HUES6 (cell line): Measurements from ENCODE around the gene BCL2L13.

Source experiments
- H3K27ac ChIP-seq: 2 replicates; pipeline ENCODE4 v1.7.0; 2013; ENCODE audit warnings: low read depth, mild to moderate bottlenecking, low read length, inconsistent platforms
- H3K27me3 ChIP-seq: 2 replicates; pipeline ENCODE4 v1.6.1; 2013; ENCODE audit warnings: low read length; ENCODE audit not compliant: control insufficient read depth, insufficient read depth
- H3K36me3 ChIP-seq: 2 replicates; pipeline ENCODE4 v1.6.1; 2013; ENCODE audit warnings: low read length; ENCODE audit not compliant: control insufficient read depth, insufficient read depth
- H3K4me1 ChIP-seq: 2 replicates; pipeline ENCODE4 v1.6.1; 2013; ENCODE audit warnings: low read length; ENCODE audit not compliant: control insufficient read depth, insufficient read depth
- H3K4me3 ChIP-seq: 2 replicates; pipeline ENCODE4 v1.5.1; 2013; ENCODE audit warnings: low read depth, low read length
- H3K9ac ChIP-seq: one replicate; pipeline ENCODE4 v1.6.1; 2013; ENCODE audit warnings: mild to moderate bottlenecking, low read length
- H3K9me3 ChIP-seq: 2 replicates; pipeline ENCODE4 v1.6.1; 2013; ENCODE audit warnings: low read depth, low read length; ENCODE audit not compliant: control insufficient read depth, insufficient read depth

Gene BCL2L13

DNA sequence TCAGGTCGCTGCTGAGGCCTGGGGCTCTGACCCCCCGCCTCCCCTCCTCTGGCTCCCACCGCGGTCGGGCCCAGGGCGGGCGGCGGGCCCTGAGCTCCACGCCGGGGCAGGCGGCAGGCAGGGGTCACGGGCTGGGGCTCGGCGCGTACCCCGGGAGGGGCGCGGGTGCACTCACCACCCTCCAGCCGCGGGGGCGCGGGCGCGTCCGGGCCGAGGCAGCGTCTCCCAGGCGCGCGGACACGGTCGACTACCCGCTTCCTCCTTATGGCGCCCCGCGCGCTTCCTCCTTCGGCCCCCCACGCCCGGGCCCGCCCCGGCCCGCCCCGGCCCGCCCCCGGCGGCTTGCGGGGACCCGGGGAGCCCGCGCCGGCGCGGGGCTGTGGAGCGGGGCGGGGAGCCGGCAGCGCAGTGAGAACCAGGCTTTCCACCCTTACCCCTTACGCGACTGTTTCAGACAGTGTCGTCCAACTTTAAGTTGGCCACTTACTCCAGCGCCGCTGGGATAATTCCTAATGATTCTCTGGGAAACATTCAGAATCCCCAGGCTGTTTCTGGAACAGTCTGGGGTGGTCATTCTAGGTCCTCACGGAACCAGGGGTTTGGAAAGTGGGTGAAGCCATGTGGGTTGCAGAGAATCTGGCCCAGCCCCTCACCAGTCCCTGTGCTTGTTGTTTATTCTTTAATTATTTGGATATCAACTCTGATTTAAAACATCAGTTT lies 135.8 kb downstream of the BCL2L13 start, which contains the start of gene BID:
Gene BID (minus strand): TSS at position 264 of the 720 bp plus-strand sequence. CDS start 24,353 bp downstream, outside the sequence.
- H3K36me3 ChIP-seq = 0 out of 2 replicates have a peak, but pooled peaks cover 2% of the 10 kb centered on the region
- H3K27ac ChIP-seq = no peak within 1 kb of the TSS
- H3K4me1 ChIP-seq = peaks cover 21% of the 10 kb centered on the region
- no peaks in the 10 kb centered on the region for H3K9me3 ChIP-seq
- peak within 1 kb of the TSS; percentile 72 for H3K9ac ChIP-seq
- H3K4me3 ChIP-seq = peak within 1 kb of the TSS; percentile 55
- H3K27me3 ChIP-seq = peaks cover 15% of the 10 kb centered on the region; the same call in 1 of the 2 replicates

DNA sequence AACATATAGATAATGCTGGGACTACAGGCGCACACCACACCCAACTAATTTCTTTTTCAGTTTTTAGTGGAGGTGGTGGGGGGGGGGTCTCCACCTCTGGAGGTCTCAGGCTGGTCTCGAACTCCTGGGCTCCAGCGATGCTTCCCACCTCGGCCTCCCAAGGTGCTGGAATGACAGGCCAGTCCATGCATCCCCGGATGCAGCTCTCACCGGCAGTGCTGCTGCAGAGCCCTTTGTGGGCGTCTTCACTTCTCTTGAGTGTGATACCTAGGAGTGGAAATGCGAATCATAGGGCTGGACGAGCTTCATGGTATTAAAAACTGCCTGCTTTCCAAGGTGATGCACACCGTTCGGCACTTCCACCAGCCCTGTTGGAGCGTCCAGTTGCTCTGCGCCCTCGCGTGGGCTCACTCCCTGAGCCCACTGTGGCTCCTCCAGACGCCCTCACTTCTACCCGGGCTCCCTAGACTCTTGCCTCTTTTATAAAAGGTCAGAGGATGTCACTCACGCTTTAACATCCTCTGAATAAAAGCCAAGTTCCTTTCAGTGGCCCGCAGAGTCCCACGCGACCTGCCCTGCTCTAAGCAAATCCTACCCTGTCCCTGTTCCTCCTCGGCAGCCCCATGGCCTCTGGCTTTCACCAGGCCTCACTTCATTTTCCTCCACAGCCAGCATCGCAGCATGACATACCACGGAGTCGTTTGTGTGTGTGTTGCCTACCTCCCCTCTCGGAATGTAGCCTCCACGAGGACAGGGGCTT lies 136.5 kb downstream of the BCL2L13 start:
- H3K4me3 ChIP-seq = peak overlapping the region; percentile 55
- H3K36me3 ChIP-seq = 0 out of 2 replicates have a peak, but pooled peaks cover 2% of the 10 kb centered on the region
- no peak overlapping the region for H3K27ac ChIP-seq
- no peak overlapping the region for H3K9ac ChIP-seq
- H3K9me3 ChIP-seq = no peaks in the 10 kb centered on the region
- H3K27me3 ChIP-seq = peaks cover 15% of the 10 kb centered on the region; the same call in 1 of the 2 replicates
- H3K4me1 ChIP-seq = peaks cover 21% of the 10 kb centered on the region

DNA sequence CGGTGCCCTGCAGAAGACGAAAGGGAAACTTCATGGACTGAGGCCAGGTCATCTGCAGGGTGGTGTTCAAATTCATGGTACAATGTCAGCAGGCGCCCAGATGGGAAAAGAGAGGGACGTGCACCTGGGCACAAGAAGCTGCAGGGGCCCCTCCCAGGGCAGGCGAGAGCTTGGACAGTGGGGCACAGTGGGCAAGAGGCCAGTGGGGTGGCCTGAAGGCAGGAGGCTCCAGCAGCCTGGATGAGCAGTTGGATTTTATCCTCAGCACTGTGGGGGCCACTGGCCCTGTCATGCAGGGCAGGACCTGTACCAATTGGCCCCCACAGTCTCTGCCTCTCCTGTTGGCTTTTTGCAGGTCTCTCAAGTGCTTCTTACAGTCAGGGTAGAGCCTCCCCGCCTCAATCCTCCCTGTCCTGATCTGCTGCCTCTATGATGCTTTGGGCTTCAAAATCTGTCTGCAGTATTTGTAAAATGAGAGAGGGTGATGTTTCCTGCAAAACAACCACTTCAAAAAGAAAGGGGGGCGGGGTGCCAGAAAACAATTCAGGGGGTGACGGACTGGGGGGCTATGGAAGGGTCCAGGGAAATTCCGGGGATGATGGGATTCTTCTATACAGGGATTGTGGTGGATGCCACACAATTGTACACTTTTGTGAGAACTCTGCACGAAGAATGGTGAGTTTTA lies 137.4 kb downstream of the BCL2L13 start:
- Histone ChIP-seq H3K27me3 (peaks cover 15% of the 10 kb centered on the region; the same call in 1 of the 2 replicates), H3K27ac (no peak overlapping the region), H3K36me3 (0 out of 2 replicates have a peak, but pooled peaks cover 2% of the 10 kb centered on the region), H3K9me3 (no peaks in the 10 kb centered on the region), H3K4me3 (no peak overlapping the region), H3K4me1 (peaks cover 21% of the 10 kb centered on the region), H3K9ac (no peak overlapping the region)

DNA sequence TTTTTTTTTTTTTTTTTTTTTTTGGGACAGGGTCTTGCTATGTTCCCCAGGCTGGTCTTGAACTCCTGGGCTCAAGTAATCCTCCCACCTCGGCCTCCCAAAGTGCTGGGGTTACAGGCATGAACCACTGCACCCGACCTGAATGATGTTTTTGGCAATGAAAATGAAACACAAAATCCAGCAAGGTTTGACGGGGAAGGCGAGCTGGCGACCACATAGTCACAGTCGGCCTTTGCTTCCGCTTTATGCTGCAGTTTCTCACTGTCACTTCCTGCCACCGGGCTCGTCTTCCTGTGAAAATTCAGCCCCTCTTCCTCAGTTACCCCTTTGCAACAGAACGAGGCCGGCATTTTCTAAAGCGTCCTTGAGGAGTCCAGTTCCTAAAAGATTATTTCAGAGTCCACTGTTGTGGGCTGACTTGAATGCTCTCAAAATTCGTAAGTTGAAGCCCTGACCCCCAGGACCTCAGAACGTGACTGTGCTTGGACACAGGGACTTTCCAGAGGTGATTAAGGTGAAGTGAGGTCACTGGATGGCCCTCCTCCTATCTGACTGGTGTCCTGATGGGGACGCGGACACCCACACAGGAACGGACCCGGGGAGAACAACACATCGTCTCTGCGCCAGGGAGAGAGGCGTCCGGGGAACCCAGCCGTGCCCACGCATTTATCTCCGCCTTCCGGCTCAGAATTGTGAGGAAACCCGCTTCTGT lies 138.6 kb downstream of the BCL2L13 start:
- Histone ChIP-seq H3K27me3 (peaks cover 15% of the 10 kb centered on the region; the same call in 1 of the 2 replicates), H3K9me3 (no peaks in the 10 kb centered on the region), H3K4me3 (no peak overlapping the region), H3K9ac (no peak overlapping the region), H3K4me1 (peaks cover 27% of the 10 kb centered on the region), H3K27ac (no peak overlapping the region), H3K36me3 (no peaks in the 10 kb centered on the region)

DNA sequence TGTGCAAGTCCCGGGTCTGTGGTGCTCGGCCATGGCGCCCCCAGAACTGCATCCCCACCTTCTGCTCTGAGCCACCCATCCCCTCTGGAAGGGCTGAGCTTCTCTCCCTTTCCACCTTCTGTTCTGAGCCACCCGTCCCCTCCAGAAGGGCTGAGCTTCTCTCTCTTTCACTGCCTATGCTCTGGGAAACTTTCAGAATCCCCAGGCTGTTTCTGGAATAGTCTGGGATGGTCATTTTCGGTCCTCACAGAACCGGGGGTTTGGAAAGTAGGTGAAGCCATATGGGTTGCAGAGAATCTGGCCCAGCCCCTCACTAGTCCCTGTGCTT lies 139.1 kb downstream of the BCL2L13 start:
- Histone ChIP-seq H3K36me3 (no peaks in the 10 kb centered on the region), H3K9ac (no peak overlapping the region), H3K27me3 (peaks cover 15% of the 10 kb centered on the region; the same call in 1 of the 2 replicates), H3K4me3 (no peak overlapping the region), H3K4me1 (peaks cover 24% of the 10 kb centered on the region), H3K9me3 (no peaks in the 10 kb centered on the region), H3K27ac (no peak overlapping the region)

DNA sequence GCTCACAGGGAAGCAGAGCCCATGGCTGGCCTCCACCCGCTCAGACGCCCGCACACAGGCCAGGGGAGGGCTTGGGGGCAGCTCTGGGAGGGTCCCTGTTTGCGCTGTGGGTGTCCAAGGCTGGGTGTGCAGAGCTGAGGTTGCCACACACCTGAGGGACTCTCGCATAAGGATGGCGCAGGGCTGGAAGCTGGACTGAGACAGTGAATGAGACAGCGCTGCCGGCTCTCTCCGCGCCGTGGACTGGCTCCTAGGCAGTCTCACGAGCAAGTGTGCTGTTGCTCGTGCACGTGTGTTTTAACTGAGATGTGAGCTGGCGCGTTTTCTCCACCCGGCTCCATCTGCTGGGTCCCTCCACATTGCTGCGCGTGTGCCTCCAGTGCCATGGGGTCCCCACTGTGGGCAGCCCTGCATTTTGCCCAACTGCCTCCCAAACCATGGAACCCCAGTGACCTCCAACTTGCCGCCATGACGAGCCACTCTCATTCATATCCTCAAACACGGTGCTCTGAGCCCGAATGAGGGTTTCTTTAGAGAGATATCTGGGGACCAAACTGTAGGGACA lies 139.9 kb downstream of the BCL2L13 start:
- Histone ChIP-seq H3K9ac (no peak overlapping the region), H3K4me3 (no peak overlapping the region), H3K9me3 (no peaks in the 10 kb centered on the region), H3K27me3 (peaks cover 7% of the 10 kb centered on the region; the same call in 1 of the 2 replicates), H3K27ac (no peak overlapping the region), H3K36me3 (no peaks in the 10 kb centered on the region), H3K4me1 (peaks cover 16% of the 10 kb centered on the region; the same call in 1 of the 2 replicates)

DNA sequence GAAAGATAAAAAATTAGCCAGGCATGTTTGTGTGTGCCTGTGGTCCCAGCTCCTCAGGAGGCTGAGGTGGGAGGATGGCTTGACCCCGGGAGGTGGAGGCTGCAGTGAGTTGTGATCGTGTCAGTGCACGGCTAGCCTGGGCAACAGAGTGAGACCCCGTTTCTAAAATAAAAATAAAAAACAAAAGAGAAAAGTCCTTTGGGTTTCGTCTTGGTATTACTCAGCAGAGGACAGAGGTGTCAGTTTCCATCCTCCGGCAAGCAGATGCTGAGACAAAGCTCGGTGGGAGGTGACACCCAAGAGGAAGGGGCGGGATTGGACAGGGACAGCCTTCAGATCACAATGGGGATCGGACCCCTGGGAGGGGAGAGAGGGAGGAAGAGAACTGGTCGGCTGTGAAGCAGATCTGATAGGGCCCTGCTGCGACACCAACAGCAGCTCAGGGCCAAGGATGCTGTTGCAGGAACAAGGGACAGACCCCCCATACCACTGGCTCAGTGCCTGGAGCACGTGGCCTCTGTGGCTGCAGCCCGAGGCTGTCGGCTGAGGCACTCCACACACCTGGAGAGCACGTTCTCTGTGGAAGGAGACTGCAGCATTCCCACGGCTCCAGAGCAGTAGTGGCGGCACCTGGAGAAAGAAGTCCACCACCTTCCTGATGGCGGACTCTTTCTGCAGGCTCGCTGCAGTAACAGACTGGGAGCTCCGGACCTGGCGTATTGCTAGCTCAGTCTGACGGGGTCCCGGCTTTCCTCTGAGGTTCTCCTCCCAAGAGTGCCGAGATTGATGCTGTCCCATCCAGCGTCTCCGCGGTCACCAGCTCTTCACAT lies 140.9 kb downstream of the BCL2L13 start:
- Histone ChIP-seq H3K36me3 (no peaks in the 10 kb centered on the region), H3K4me3 (no peak overlapping the region), H3K9me3 (no peaks in the 10 kb centered on the region), H3K4me1 (peaks cover 16% of the 10 kb centered on the region; the same call in 1 of the 2 replicates), H3K9ac (no peak overlapping the region), H3K27me3 (peaks cover 6% of the 10 kb centered on the region; the same call in 1 of the 2 replicates), H3K27ac (no peak overlapping the region)

DNA sequence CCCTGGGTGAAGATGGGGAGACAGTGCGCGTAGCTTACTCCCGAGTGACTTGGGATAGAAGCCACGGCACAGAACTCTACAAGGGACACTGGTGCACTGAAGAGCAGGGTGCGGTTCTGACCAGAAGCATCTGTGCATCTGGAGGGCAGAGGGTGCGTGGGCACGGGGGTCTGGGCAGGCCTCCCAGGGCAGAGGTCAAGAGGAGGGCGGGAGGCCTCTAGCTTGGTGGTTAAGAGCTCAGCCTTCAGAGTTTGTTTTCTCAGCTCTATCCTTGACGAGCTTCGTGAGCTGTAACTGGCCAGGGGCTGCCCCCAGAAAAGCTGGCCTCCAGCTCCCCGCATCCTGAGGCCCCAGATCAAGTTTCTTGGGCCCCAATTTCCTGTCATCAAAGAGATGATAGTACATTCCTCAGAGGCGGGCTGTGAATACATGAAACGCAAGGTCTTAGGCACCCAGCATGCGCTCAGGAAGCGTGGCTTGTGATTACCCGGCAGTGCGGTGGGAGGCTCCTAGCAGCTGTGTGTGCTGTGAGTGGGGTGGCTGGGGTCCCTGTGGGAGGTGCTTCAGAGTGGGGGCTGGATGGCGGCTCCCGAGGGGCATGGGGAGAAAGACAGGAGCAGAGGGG lies 141.7 kb downstream of the BCL2L13 start:
- H3K36me3 ChIP-seq = no peaks in the 10 kb centered on the region
- peaks cover 8% of the 10 kb centered on the region; the same call in 1 of the 2 replicates for H3K4me1 ChIP-seq
- H3K9me3 ChIP-seq = no peaks in the 10 kb centered on the region
- no peaks in the 10 kb centered on the region for H3K27me3 ChIP-seq
- no peak overlapping the region for H3K9ac ChIP-seq
- H3K4me3 ChIP-seq = no peak overlapping the region
- H3K27ac ChIP-seq = no peak overlapping the region
